Kidney (tissue), 2 donors: Measurements from ENCODE around the gene KNTC1. TPM values are rescaled to one million over a fixed set of nuclear protein-coding genes. Genes with fewer than 3 reads are reported as not detected.

ENCODE experiments used
- polyA plus RNA-seq: library from polyadenylated mRNA; stranded (reverse); fragments of 350-450 nt; fragmentation: Illumina TruSeq; extraction: RNeasy Lipid Tissue Mini Kit (QIAGEN cat#74804); gene quantifications from one replicate; pipeline ENCODE4 v1.2.3, GENCODE V29; 2014; ENCODE audit warnings: low read depth, low replicate concordance; ENCODE audit not compliant: insufficient read depth
- total RNA-seq: library from RNA; stranded (reverse); fragmentation: NEBNext Ultra II Directional; extraction: Animal tissue kit (Norgen Biotek cat#: 25700); gene quantifications from one replicate; pipeline ENCODE4 v1.2.1, GENCODE V29; 2021
- donor health status: DM: yes; HTN: yes; CAD: no.

KNTC1 gene
- total and polyA plus RNA-seq, 2 donors from 2014 or later: 4.3 to 12.6 TPM

Other genes with a start within 250 kb of the KNTC1 start
- 85.3 TPM for gene CLIP1, start 104.6 kb upstream of the KNTC1 start, total RNA-seq
- gene CLIP1, start 104.6 kb upstream of the KNTC1 start, polyA plus RNA-seq: 14.5 TPM
- gene ZCCHC8, start 26.3 kb upstream of the KNTC1 start, total RNA-seq: 25.8 TPM
- 10.9 TPM for gene ZCCHC8, start 26.3 kb upstream of the KNTC1 start, polyA plus RNA-seq
- gene RSRC2, start 313 bp upstream of the KNTC1 start, total RNA-seq: 73.9 TPM
- gene RSRC2, start 313 bp upstream of the KNTC1 start, polyA plus RNA-seq: 39.4 TPM
- gene HCAR2, start 176.1 kb downstream of the KNTC1 start, total RNA-seq: not detected
- gene HCAR2, start 176.1 kb downstream of the KNTC1 start, polyA plus RNA-seq: not detected
- not detected for gene HCAR3, start 189.6 kb downstream of the KNTC1 start, total RNA-seq
- not detected for gene HCAR3, start 189.6 kb downstream of the KNTC1 start, polyA plus RNA-seq
- gene HCAR1, start 203.6 kb downstream of the KNTC1 start, total RNA-seq: 0.72 TPM
- 0.99 TPM for gene HCAR1, start 203.6 kb downstream of the KNTC1 start, polyA plus RNA-seq
- gene DENR, start 225.6 kb downstream of the KNTC1 start, total RNA-seq: 35.7 TPM
- 31.5 TPM for gene DENR, start 225.6 kb downstream of the KNTC1 start, polyA plus RNA-seq
- gene CCDC62, start 247.3 kb downstream of the KNTC1 start, total RNA-seq: 0.22 TPM
- not detected for gene CCDC62, start 247.3 kb downstream of the KNTC1 start, polyA plus RNA-seq